ENCODE results near the gene ZNF432.

- TF ChIP-seq CTCF (IDR thresholded peaks at IDR 0.05) = no peak
- TF ChIP-seq RFX5 (IDR thresholded peaks at IDR 0.05; ENCODE audit: low read length) = no peak
- no peak for TF ChIP-seq SIN3A (IDR thresholded peaks at IDR 0.05; ENCODE audit: borderline replicate concordance, low read depth, low read length)
- no peak for TF ChIP-seq JUND (IDR thresholded peaks at IDR 0.05)
- TF ChIP-seq TAF1 (IDR thresholded peaks at IDR 0.05; ENCODE audit: borderline replicate concordance, low read depth, low read length) = no peak
- no peak for TF ChIP-seq POLR2AphosphoS5 (IDR thresholded peaks at IDR 0.05; ENCODE audit: low read depth, low read length)
- no peak for TF ChIP-seq MAX (IDR thresholded peaks at IDR 0.05; ENCODE audit: low read depth)
- no peak for TF ChIP-seq NRF1 (IDR thresholded peaks at IDR 0.05; ENCODE audit: low read depth, low read length)
- TF ChIP-seq EP300 (IDR thresholded peaks at IDR 0.05; ENCODE audit: borderline replicate concordance in 1 of 2, low read depth in 1 of 2, low read length in 1 of 2) = no peak
- no peak for TF ChIP-seq USF1 (IDR thresholded peaks at IDR 0.05; ENCODE audit: borderline replicate concordance, low read depth)
- TF ChIP-seq RCOR1 (IDR thresholded peaks at IDR 0.05; ENCODE audit: low read length) = no peak
These were observed 9.5 kb downstream of the ZNF432 start for GRCh38 chr19:52039169-52039568.
